Lung microvascular endothelial cell (primary cell): Measurements from ENCODE around the gene UGT1A9. TPM values are rescaled to one million over a fixed set of nuclear protein-coding genes. Genes with fewer than 3 reads are reported as not detected.
"Not testable (repeated sequence)": the region's sequence is repeated elsewhere in the genome, so short reads cannot be mapped to it uniquely, and the experiment has no call there.

Experiments used
- DNase-seq, 2 donors: peaks; one replicate each; pipeline versions ENCODE4 v3.0.0 to v3.0.0-alpha.2; 2010; ENCODE audit warnings: low read depth in 2 of 2
- total RNA-seq: library from RNA; depleted of rRNA; stranded (reverse); fragments of >200 nt; gene quantifications from 2 replicates; pipeline ENCODE4 v1.2.1, GENCODE V29; 2014

UGT1A9 gene
- not detected in 2 replicates for total RNA-seq

DNA sequence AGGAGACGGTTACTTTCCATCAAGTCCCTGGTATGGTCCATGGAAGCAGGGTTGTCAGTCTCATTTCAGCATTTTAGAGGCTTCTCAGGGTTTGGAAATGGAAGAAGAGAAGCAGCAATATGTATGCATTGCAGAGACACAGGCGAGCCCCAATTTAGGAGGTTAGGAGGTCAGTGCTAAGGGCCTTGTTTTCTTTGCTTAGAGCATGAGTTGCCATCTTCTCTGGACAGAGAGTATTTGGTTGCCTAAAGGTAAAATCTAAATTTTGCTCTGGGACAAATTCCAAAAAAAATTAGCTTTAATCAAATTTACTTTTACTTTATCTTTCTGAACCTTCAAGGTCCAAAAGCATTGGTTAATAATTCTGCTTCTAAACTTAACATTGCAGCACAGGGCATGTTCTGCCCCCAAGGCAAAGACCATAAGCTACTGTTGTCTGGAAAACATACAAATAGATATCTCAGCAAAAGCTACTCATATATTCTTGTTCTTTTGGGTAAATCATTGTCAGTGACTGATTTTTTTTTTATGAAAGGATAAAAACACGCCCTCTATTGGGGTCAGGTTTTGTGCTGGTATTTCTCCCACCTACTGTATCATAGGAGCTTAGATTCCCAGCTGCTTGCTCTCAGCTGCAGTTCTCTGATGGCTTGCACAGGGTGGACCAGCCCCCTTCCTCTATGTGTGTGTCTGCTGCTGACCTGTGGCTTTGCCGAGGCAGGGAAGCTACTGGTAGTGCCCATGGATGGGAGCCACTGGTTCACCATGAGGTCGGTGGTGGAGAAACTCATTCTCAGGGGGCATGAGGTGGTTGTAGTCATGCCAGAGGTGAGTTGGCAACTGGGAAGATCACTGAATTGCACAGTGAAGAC lies at the start of gene UGT1A9:
UGT1A9 (plus strand) TSS at position 609 of the 872 bp plus-strand sequence; CDS start at position 646, 37 bp downstream.
- DNase-seq, result no peak

- no peak for DNase-seq
These were observed 44.2 kb upstream of the UGT1A9 start for GRCh38 chr2:233627331-233628025.

- DNase-seq, result not testable (repeated sequence)
These were observed 35.4 kb upstream of the UGT1A9 start, which contains the start of gene UGT1A10 for GRCh38 chr2:233636306-233636705. TSS of gene UGT1A10 (plus strand) at chr2:233636448. CDS start at chr2:233636523, 75 bp downstream.

- no peak for DNase-seq
These were observed 32.9 kb upstream of the UGT1A9 start for GRCh38 chr2:233638836-233639235.

DNA sequence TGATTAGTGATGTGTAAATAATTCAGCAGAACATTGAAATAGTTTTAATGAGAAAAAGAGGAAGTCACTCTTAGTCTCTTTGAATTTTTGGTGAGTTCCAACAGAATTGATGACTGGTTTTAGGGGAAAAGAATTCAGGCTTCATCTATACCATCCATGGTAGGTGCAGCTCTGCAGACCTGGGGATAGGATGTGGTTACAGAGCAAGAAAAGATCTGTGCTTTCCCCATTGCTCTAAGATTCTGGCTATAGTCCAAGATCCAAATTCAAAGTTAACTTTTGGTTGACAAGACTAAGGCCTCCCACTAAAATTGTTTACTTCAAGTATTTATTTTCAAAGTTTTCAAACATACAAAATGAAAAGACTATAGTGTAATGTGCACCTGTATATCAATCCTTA lies 31.8 kb upstream of the UGT1A9 start:
- DNase-seq, result no peak

DNA sequence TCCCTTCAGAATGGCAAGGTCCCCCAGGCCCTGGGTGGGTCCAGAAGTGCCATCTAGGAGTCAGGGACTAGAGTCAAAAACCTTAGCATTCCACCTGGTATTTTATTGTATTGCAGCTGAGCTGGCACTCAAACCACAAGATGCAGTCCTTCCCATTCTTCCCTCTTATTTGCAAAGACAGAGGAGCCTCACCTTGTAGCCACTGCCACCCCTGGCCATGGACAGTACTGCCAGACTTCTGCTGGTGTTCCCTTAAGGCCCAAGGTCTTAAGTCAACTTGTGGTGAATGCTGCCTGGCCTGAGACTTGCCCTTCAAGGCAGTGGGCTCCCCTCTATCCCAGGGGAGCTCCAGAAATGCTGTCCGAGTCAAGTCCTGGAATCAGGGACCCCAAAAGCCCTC lies 28.6 kb upstream of the UGT1A9 start:
- peak; percentile 7 to 14 for DNase-seq

GRCh38 chr2:233646033-233646432 lies 25.7 kb upstream of the UGT1A9 start:
- not testable (repeated sequence) for DNase-seq

GRCh38 chr2:233650981-233651380 lies 20.7 kb upstream of the UGT1A9 start:
- no peak for DNase-seq

DNA sequence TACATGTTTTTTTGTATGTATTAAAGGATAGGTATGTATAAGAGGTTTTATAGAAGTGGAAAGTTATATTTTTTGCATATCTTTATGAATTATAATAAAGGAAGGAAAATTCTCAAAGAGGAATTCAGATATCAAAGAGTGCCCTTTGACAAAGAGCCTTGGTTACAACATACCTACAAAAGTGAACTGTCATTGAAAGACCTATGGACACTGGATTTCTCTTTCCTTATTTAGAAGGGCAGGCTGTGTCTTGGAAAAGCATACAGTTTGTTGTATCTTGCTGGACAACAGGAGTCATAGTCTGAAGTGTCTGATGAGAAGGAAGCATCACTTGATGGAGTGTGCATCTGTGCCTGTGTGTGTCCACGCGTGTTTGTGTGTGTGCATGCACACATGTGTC lies 20.3 kb upstream of the UGT1A9 start:
- no peak for DNase-seq

DNA sequence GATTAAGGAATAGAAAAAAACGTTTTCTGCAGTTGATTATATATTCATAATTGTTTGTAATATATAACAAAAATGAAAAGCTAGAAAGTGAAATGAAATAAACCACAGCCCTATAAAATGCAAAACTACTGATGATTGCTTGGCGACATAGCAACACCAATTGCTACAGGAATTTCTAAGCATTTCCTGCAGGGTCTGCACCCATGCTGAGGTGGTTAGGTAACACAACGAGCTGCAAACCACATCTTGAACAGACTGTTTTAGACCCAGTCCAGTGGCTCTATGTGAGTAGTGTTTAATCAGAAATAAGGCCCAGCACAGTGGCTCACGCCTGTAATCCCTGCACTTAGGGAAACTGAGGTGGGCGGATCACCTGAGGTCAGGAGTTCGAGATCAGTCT lies 17.2 kb upstream of the UGT1A9 start:
- DNase-seq, result no peak

DNA sequence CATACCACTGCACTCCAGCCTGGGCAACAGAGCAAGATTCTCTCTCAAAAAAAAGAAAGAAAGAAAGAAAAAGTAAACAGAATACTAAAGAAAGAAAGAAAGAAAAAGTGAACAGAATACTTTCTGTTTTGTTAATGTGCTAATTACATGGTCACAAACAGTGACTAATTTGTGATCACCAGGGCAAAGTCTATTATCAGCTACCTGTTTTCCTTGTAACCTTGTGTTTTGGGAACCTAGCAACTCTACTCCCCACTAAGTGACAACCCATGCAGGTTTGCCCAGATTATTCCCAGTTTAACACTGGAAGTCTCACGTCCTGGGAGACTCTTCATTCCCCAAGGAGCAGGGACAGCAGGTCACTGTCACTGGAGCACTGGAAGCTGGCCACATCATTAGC lies 16.7 kb upstream of the UGT1A9 start:
- no peak for DNase-seq

DNA sequence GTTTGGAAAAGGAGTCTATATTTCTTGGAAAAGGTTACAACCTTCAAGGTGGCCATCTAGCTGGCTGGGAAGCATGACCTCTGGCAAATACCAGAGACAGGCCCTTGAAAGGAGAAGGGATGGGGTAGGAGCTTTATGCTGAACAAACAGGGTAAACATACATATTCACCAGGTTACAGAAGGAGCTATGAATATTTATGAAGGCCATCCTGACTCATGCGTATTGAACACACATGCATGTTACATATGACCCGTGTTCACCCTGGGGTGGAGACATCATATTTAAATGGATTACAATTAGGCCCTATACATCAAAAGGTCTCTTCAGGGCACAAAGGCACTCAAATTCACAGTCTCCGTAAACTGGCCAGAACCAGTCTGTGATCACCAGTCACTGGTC lies 15.8 kb upstream of the UGT1A9 start:
- DNase-seq, result not testable (repeated sequence)

DNA sequence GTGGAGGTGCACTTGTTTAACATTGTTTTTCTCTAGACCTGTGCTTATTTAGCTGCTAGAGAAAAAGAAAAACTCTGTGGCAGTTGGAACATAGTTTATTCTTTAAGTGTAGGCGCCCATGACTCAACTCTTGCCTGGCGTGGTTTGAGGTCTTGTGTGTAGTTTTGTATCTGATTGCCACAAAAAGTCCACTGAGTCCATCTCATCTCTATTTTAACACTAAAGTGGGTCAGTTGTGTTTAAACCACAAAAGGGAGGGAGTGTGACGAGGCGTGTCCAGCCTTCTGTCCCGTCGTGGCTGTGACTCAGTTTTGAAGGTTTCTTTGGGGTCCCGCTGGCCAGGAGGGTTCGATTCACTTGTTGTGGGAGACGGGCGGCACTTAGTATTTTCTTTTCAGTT lies 15.3 kb upstream of the UGT1A9 start:
- DNase-seq, result no peak

- DNase-seq, result no peak
These were observed 13.1 kb upstream of the UGT1A9 start for GRCh38 chr2:233658610-233659009.

GRCh38 chr2:233663911-233664310 lies 7.8 kb upstream of the UGT1A9 start:
- DNase-seq, result no peak

DNA sequence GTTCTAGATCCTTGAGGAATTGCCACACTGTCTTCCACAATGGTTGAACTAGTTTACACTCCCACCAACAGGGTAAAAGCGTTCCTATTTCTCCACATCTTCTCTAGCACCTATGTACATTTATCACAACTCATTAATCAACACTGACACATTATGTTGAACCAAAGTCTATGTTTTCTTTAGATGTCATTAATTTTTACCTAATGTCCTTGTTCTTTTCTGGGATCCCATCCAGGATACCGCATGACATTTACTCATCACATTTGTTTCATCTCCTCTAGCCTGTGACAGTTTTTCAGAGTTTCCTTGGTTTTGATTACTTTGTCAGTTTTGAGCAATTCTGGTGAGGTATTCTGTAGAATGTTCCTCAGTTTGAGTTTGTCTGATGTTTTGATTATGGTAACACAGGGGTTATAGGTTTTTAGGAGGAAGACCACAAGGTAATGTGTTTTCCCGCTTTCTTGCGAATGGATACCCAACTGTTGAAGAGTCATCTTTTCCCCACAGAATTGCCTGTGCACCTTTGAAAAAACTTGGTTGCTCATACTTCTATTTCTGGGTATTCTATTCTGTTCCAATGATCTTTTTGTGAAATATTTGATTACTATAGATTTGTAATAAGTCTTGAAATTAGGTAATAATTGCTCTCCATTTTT lies 3.0 kb upstream of the UGT1A9 start:
- DNase-seq, result no peak

DNA sequence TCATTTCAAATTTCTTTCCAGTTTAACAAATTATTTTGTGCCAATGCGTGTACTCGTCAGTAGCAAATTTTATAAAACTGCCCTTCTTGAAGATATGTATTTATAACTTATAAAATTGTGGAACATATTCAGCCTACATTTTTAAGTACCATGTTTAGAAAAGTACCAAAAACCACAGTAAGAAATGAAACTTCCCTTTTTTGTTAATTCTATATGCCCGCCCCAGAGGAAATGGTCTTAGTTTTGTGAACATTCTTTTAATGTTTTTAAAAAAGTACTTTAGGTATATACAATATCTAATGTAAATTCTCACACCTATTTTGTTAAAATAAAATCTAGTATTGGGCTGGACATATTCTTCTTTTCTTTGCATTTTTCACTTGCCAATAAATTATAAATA lies 1.2 kb downstream of the UGT1A9 start:
- no peak for DNase-seq

DNA sequence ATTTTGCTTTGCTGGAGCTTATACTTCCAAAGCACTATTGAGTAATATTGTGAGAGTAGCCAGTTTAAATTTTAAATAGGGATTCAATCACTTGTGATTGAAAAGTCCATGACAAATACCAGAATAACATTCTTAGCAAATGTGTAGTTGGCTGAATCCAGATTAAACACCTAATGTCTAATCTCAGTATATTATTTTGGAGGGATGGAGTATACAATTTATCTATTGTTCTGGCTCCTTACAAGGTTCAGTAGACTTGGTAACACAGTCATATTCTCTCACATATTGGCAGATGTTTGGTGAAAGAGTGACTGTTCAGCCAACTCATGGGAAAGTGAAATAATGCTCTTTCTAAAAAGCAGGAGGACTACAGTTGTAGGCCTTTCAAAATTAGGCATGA lies 2.2 kb downstream of the UGT1A9 start:
- no peak for DNase-seq

GRCh38 chr2:233674314-233674713 lies 2.6 kb downstream of the UGT1A9 start:
- DNase-seq, result no peak

- no peak for DNase-seq
These were observed 3.3 kb downstream of the UGT1A9 start for GRCh38 chr2:233674995-233675394.

GRCh38 chr2:233676046-233676445 lies 4.3 kb downstream of the UGT1A9 start:
- DNase-seq, result no peak

- DNase-seq, result no peak
These were observed 7.5 kb downstream of the UGT1A9 start for GRCh38 chr2:233679196-233679595.
